IPS-18a (cell line): ENCODE measurements around the gene GTPBP2.
A peak's percentile ranks its signal among the peaks of the same experiment; 100 is the strongest.

Source experiments
- H3K27ac ChIP-seq: one replicate; pipeline ENCODE4 v1.5.1; 2013; ENCODE audit warnings: low read length
- H3K27me3 ChIP-seq: one replicate; pipeline ENCODE4 v1.6.1; 2013; ENCODE audit warnings: mild to moderate bottlenecking, low read length; ENCODE audit not compliant: control insufficient read depth, insufficient read depth
- H3K36me3 ChIP-seq: one replicate; pipeline ENCODE4 v1.6.1; 2013; ENCODE audit warnings: low read depth, low read length; ENCODE audit not compliant: control insufficient read depth
- H3K4me1 ChIP-seq: one replicate; pipeline ENCODE4 v1.6.1; 2013; ENCODE audit warnings: low read depth, low read length; ENCODE audit not compliant: control insufficient read depth
- H3K4me3 ChIP-seq: one replicate; pipeline ENCODE4 v1.5.1; 2013; ENCODE audit warnings: low read length
- H3K9ac ChIP-seq: one replicate; pipeline ENCODE4 v1.6.1; 2013; ENCODE audit warnings: mild to moderate bottlenecking, low read length, moderate library complexity
- H3K9me3 ChIP-seq: one replicate; pipeline ENCODE4 v1.6.1; 2013; ENCODE audit warnings: low read depth, low read length; ENCODE audit not compliant: control insufficient read depth

The GTPBP2 gene

GRCh38 chr6:43629505-43630300, 639 bp upstream of the GTPBP2 start:
- Histone ChIP-seq H3K4me1 (no peaks in the 10 kb centered on the region), H3K4me3 (peak overlapping the region; percentile 88), H3K27me3 (no peaks in the 10 kb centered on the region), H3K9me3 (no peaks in the 10 kb centered on the region), H3K9ac (peak overlapping the region; percentile 91), H3K27ac (peak overlapping the region; percentile 98), H3K36me3 (peaks cover 21% of the 10 kb centered on the region)

DNA sequence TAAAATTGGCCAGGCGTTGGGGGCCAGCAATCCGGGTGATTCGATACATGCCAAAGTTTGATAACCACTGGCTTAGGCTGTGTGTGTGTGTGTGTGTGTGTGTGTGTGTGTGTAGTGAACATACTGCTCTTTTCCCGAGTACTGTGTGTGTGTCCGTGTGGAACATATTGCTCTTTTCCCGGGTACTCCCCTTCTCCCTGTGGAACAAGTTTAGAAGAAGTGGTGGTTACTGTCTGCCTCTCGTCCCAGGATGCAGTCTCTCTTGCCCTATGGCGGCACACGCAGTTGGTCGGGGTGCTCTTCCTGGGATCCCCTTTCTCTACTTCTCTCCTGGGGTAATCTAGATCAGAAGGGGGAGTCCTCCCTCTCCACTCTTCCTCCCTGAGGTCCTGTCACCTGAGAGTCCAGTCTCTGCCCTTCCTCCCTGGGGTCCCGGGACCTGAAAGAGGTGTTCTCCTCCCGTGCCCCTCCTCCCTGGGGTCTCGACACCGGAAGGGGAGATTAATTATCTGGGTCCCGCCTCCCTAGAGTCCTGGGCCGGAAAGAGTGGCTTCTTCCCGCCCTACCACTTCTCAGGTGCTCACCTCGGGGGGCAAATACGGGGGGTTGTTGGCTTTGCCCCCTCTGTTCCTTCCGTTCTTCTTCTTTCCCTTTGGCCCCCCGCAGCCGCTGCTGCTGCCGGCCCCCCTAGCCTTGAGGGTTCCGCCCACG, 516 bp downstream of the GTPBP2 start:
- no peaks in the 10 kb centered on the region for H3K4me1 ChIP-seq
- peak overlapping the region; percentile 90 for H3K4me3 ChIP-seq
- H3K36me3 ChIP-seq, result peaks cover 33% of the 10 kb centered on the region
- H3K27me3 ChIP-seq, result no peaks in the 10 kb centered on the region
- H3K9me3 ChIP-seq, result no peaks in the 10 kb centered on the region
- H3K9ac ChIP-seq, result peak overlapping the region; percentile 72
- peak overlapping the region; percentile 46 for H3K27ac ChIP-seq

DNA sequence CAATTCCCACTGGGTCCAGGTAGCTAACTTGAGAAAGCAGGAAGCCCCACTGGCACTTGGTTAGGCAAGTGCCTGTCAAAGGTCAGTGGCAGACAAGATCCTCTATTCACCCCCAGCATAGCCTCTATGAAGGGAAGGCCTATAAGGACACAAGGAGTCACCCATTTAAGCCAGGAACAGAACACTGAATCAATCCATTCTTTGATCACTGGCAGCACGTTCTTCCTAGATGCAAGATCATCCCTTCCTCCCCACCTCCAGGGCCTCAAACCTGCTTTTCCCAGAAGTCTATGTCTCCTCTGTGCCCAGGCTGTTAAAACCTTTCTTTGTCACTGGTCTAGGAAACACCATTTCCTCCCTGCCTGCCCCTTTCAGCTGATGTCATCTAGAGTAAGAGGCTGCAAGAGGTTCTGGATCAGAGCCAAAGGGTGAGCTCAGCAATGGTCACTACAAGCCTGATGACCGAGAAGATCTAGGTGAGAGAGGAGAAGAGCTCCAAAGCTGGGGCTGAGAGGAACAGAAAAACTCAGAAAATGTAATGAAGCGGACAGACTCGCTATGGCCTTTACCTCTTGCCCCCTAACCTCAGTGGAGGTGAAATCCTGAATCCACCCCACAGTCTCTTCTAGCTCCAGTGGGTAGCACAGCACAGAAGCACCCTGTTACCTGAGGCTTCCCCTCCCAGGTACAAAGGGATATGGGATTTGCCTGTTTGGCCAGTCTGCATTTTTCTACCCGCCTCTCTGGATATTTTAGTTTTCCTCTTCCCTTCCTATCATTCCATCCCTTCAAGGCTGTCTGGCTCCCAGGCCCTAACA, 1.8 kb downstream of the GTPBP2 start:
- Histone ChIP-seq H3K36me3 (peaks cover 45% of the 10 kb centered on the region), H3K4me3 (no peak overlapping the region), H3K9me3 (no peaks in the 10 kb centered on the region), H3K9ac (no peak overlapping the region), H3K4me1 (no peaks in the 10 kb centered on the region), H3K27me3 (no peaks in the 10 kb centered on the region), H3K27ac (no peak overlapping the region)

DNA sequence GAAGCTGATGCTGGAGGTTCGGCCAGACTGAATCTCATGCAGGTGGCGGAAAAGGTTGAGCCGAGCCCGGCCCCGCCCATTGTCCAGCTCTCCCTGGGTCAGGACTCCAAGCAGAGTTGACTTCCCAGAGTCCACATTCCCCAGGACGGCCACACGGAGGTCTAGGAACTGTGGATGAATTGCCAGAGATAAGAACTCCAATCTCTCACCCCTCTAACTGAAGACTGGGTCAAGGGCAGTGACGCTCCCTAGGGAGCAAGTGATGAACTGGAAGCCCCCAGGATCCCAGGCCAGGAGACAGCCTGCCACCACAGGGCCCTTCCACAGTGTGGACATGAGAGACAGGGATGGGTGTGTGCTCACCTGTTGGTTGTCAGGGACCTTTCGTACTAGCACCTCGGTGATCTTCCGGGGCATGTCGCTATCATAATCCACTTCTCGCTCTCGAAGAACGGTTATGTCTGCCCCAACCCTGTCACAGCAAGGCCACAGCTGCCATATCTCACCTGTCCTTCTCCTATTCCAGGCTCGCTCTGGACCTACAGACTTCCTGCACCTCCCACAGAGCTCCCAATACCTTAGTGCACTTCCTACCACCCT, 3.6 kb downstream of the GTPBP2 start:
- H3K4me1 ChIP-seq, result no peaks in the 10 kb centered on the region
- H3K9me3 ChIP-seq, result no peaks in the 10 kb centered on the region
- H3K4me3 ChIP-seq, result no peak overlapping the region
- H3K9ac ChIP-seq, result no peak overlapping the region
- H3K36me3 ChIP-seq, result peaks cover 62% of the 10 kb centered on the region
- no peak overlapping the region for H3K27ac ChIP-seq
- H3K27me3 ChIP-seq, result no peaks in the 10 kb centered on the region

DNA sequence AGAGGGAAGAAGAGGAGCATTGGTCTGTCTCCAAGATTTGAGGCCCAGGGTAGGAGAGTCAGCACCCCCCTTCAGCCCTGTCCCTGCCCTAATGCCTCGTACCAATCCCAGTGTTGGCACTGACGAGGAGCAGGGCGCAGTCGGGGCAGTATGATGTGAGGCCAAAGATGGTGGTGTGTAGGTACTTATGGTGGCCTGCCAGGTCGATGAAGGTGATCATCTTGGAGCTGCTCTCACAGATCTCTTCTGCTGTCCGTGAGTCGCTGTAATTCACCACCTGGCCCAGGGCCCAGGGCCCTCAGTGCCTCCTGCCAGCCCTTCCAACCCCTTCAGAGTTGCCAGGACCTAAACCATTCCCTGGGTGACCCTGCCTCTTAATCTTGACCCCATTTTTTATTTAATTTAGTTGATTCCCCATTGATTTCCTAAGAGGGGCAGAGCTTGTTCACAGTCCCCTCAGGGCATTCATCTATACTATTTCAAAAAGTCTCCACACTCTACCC, 4.2 kb downstream of the GTPBP2 start:
- Histone ChIP-seq H3K36me3 (peaks cover 68% of the 10 kb centered on the region), H3K9me3 (no peaks in the 10 kb centered on the region), H3K27ac (no peak overlapping the region), H3K9ac (no peak overlapping the region), H3K4me3 (no peak overlapping the region), H3K4me1 (no peaks in the 10 kb centered on the region), H3K27me3 (no peaks in the 10 kb centered on the region)

- Histone ChIP-seq H3K36me3 (peaks cover 73% of the 10 kb centered on the region), H3K9me3 (no peaks in the 10 kb centered on the region), H3K4me3 (no peak overlapping the region), H3K27me3 (no peaks in the 10 kb centered on the region), H3K9ac (no peak overlapping the region), H3K27ac (no peak overlapping the region), H3K4me1 (no peaks in the 10 kb centered on the region)
Measured at GRCh38 chr6:43623880-43624785, 4.9 kb downstream of the GTPBP2 start.

- Histone ChIP-seq H3K27ac (no peak overlapping the region), H3K9me3 (no peaks in the 10 kb centered on the region), H3K27me3 (no peaks in the 10 kb centered on the region), H3K36me3 (peaks cover 75% of the 10 kb centered on the region), H3K4me1 (no peaks in the 10 kb centered on the region), H3K9ac (no peak overlapping the region), H3K4me3 (no peak overlapping the region)
Measured at GRCh38 chr6:43622541-43622940, 6.5 kb downstream of the GTPBP2 start.

GRCh38 chr6:43621836-43622180, 7.3 kb downstream of the GTPBP2 start:
- no peaks in the 10 kb centered on the region for H3K9me3 ChIP-seq
- peaks cover 71% of the 10 kb centered on the region for H3K36me3 ChIP-seq
- H3K27me3 ChIP-seq, result no peaks in the 10 kb centered on the region
- H3K4me1 ChIP-seq, result no peaks in the 10 kb centered on the region
- H3K4me3 ChIP-seq, result no peak overlapping the region
- H3K27ac ChIP-seq, result no peak overlapping the region
- no peak overlapping the region for H3K9ac ChIP-seq

DNA sequence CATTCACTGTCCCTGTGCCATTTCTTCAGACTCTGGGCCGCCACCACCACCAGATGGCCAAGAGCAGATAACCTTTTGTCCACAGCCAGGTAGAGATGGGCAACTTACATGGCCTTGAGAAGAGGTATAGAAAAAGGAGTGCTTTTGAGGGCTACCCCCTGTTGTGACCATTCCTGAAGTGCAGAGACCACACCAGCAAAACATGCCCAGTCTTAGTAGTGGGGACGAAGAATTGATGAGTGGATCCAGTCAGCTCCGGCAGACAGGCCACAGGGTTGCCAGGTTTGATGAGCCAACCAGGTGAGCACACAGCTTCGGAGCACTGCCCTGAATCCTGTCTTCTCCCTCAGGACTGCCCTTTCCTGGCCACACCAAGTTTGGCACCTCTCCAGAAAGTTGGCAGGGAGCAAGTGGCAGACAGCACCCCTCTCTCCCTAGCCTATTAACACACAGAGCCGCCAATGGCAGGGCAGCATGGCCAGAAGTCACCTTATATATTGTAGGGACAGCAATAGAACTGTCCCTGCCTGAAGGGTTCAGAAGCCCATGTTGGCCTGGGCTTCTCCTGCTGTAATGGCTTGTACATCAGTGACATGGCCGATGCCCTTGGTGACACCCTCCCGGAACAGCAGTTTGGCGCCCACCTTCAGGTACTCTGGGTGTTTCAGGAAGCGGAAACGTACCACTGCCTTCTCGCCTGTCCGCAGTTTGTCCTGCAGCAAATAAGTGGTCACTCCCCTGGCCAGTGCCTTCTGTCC, 7.8 kb downstream of the GTPBP2 start:
- H3K36me3 ChIP-seq, result peaks cover 70% of the 10 kb centered on the region
- no peaks in the 10 kb centered on the region for H3K9me3 ChIP-seq
- no peaks in the 10 kb centered on the region for H3K27me3 ChIP-seq
- no peak overlapping the region for H3K27ac ChIP-seq
- H3K4me3 ChIP-seq, result no peak overlapping the region
- no peaks in the 10 kb centered on the region for H3K4me1 ChIP-seq
- H3K9ac ChIP-seq, result no peak overlapping the region
